Inflammatory macrophage (primary cell): ENCODE results near the gene FCN2.

Experiments
- DNase-seq, 2 donors: peaks; one replicate each; pipeline ENCODE4 v3.0.0-alpha.2; 2020 to 2022

Gene FCN2

GRCh38 chr9:134913041-134913712 lies 32.6 kb downstream of the FCN2 start:
- no peak for DNase-seq

GRCh38 chr9:134913713-134914500 lies 33.3 kb downstream of the FCN2 start:
- DNase-seq = no peak

- DNase-seq = no peak
Measured at GRCh38 chr9:134914501-134914834, 33.9 kb downstream of the FCN2 start.

GRCh38 chr9:134915046-134915985 lies 34.7 kb downstream of the FCN2 start:
- DNase-seq = no peak

- DNase-seq = no peak
Measured at GRCh38 chr9:134916161-134916665, 35.6 kb downstream of the FCN2 start.

GRCh38 chr9:134917431-134918373 lies 37.1 kb downstream of the FCN2 start, which contains the start of gene FCN1:
FCN1 (minus strand) TSS chr9:134917912; CDS start chr9:134917871, 41 bp downstream.
- DNase-seq = peak; percentile 85 to 91

- no peak for DNase-seq
Measured at GRCh38 chr9:134918646-134919045, 38.0 kb downstream of the FCN2 start.

- peak; percentile 64 to 78 for DNase-seq
Measured at GRCh38 chr9:134919303-134919702, 38.7 kb downstream of the FCN2 start.

GRCh38 chr9:134922066-134922931 lies 41.7 kb downstream of the FCN2 start:
- DNase-seq = peak; percentile 89 to 91

- DNase-seq = peak; percentile 53 to 71
Measured at GRCh38 chr9:134922932-134923240, 42.3 kb downstream of the FCN2 start.

GRCh38 chr9:134923466-134923865 lies 42.9 kb downstream of the FCN2 start:
- DNase-seq = no peak

- DNase-seq = peak; percentile 41 to 50
Measured at GRCh38 chr9:134925011-134925511, 44.5 kb downstream of the FCN2 start.

GRCh38 chr9:134928436-134929192 lies 48.0 kb downstream of the FCN2 start:
- DNase-seq = peak in 1 of 2 donors; percentile 57

- DNase-seq = peak; percentile 95 to 96
Measured at GRCh38 chr9:134929193-134930158, 48.9 kb downstream of the FCN2 start.

- no peak for DNase-seq
Measured at GRCh38 chr9:134930398-134930797, 49.8 kb downstream of the FCN2 start.

GRCh38 chr9:134932171-134932570 lies 51.6 kb downstream of the FCN2 start:
- DNase-seq = no peak

GRCh38 chr9:134932606-134933005 lies 52.0 kb downstream of the FCN2 start:
- peak in 1 of 2 donors; percentile 30 for DNase-seq

- no peak for DNase-seq
Measured at GRCh38 chr9:134933076-134933659, 52.6 kb downstream of the FCN2 start.
